HuH-7 (cell line): ENCODE data around the gene C8B.
A peak's percentile ranks its signal among the peaks of the same experiment; 100 is the strongest.

Source experiments
- DNase-seq: peaks from one replicate; pipeline ENCODE4 v3.0.0; 2011; ENCODE audit warnings: low spot score

The C8B gene

DNA sequence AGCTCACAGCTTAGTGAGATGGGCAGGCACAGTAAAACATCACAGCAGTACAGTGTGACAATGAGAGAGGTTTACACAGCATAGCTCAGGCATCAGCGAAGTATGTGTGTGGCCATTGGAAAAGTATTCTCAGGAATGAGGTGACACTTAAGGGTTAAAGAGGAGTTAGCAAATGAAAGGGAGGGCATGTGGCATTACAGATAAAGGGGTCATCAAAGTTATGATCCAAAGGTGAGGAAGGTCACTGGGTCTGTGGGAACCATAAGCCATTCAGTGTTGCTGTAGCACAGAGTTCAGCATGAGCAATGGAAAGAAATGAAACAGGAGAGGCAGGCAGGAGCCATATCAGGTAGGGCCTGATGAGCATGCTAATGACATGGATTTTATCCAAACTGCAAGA lies 4.5 kb upstream of the C8B start:
- no peak for DNase-seq

DNA sequence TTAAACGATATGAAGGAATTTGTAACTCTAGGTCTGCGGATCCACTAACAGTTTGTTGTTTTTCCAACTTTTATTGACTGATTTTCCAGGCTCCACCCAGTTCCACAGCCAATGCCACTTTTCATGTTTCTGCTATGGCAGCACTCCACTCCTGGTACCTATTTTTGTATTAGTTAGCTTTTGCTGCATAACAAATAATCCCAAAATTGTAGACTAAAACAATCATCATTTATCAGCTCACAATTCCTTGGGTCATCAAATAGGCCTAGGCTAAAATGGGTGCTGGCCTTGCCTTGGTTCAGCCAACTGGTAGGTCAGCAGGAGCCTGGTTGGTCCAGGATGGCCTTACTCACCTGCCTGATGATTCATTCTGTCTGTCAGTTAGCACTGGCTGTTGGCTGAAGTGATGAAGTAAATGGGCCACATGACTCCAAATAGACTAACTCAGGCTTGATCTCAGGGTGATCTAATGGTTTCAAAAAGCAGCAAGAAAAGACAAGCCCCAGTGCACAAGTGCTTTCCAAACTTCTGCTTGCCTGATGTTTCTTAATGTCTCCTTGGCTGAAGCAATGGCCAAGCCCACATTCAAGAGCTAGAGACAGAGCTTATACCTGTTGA lies 3.2 kb upstream of the C8B start:
- DNase-seq, result no peak

DNA sequence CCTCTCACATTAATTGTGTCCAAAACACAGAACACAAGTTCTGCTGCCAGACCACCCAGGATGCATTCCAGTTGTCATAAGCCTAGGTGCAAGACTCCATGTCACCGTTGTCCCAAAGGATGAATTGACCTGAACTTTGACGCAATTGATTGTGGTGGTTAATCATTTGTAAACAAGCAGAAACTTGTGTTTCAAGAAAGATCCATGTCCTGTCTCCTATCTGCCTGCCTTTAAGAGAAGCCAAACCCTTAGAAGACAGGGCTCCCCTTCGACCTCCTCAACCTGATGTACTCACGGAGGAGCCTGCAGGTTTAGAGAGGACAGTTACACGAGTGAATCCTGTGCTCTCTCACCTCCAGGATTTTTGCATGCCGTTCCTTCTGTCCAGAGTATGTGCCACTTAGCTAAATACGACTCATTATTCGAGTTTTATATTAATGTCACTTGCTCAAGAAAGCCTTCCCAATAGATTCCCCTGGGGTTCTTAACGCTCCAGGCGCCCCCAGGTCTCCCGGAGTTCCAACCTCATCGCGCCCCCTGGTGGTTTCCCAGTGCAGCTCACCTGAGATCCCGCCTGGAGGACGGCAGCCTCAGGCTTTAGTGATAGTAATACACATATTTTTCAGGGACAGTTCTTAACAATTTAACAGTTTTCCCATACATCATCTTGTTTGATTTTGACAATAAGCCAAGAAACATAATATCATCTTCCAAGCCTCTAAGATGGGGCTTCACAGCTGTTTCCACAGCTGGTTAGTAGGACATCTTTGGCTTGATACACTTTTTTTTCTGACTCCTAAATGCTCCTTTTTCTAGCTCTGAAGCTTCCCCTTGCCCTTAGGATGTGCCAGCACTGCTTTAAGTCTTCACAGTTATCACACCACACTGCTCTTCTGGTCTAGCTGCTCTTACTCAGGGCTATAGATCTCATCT lies 2.4 kb upstream of the C8B start:
- peak; percentile 78 for DNase-seq

DNA sequence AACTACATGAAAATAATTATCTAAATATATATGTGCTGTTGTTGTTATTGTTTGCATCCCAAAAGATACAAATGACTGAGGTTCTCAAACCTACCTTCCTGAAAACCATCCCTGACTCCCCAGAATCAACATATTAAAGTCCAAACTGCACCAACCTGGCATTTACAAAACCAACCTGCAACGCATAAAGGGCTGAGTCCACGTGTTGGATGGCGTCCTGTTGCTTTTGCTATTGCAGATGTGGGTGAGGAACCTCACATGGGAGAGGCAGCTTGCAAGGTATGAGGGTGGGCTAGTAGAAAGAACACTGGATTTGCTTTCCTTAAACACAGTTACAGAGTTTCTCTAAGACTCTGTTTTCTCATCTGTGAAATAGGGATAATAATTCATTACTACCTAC lies 1.5 kb upstream of the C8B start:
- no peak for DNase-seq

DNA sequence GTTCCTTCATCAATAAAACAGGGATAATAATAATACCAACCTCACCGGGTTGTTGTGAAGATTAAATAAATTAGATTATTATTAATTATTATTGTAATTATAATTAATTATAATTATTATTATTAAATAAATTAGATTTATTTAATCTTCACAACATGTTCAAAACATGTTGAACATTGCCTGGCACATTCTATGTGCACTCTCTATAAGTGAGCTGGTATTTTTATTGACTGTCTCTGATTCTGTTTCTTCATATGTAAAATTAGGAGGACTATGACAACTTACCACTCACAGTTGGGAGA lies 834 bp upstream of the C8B start:
- DNase-seq, result no peak

DNA sequence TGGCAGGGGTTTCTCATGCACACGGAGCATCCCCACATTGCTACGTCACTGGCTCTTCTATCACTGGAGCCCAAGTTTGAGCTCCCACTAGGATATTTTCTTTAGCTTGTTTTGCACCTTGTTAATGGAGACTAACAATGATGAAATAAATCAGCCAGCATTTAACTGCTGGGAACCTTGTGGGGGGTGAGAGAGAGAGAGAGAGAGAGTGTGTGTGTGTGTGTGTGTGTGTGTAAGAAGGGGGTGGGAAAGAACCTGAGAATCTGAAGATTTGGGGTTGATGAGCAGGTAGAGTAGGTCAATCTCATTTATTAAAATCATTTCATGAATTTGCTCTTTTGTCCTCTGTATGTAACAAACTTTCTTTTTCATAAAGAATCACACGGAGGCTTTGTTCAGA lies 624 bp downstream of the C8B start:
- DNase-seq, result no peak

DNA sequence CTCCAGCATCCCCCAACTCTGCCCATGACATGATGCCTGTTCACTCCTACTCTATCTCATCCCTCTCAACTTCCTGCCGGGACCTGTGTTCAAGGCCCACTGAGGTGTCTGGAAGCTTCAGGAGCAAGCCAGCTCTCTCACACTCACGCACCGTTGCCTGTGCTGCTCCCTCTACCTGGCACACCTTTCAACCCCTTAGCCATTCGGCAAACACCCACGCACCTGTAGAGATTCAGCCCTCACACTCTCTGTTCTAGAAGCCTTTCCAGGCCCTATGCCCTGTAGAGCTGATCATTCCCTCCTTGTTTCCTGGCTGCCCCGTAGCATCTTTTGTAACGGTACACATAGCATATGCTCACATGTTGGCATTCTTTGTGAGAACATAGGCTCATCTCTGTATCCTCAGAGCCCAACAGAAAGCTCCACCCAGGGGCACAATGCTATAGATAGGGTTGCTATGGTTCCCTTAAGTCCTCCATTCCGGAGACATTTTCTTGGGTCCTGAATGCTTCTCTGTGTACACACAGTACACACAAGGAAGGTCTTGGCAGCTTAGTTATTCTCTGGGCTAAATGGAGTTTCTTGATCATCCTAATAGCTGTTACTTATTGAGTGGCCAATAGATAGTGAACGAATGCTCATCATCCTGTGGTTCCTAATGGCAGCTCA lies 1.3 kb downstream of the C8B start:
- no peak for DNase-seq

DNA sequence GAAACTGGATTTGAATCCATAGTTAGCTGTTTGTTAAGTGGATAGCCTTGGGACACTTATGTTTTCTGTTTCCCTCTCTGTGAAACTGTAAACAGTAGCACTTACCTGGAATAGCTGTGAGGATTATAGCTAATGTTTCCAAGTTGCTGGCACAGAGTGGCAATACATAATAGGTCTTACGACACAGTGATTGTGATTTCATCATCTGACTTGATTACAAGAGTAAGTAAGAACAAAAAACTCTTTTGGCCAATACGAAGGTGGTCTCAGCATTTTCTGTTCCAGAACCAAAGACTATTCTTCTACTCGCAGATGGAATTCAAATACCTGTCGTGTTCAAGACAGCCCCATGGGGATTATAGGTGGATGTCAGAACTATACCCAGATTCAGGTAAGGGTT lies 2.1 kb downstream of the C8B start:
- DNase-seq, result no peak

DNA sequence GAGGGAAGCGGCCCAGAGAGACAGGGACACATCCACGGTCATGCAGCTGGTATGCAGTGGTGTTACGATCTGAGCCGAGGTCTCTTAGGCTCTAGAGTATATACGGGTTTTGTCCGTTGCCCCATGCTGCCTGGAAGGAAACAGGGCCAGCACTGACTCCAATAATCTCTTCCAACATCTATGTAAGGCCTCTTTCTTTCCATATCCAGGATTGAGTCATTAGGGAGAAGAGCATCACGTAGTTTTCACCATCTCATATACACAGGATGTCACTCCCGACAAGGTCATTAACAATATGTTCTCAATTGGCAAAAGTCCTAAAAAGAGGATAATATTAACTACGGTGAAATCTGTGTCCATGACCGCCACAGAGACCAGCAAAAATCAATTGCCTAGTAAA lies 4.4 kb downstream of the C8B start:
- DNase-seq, result no peak

DNA sequence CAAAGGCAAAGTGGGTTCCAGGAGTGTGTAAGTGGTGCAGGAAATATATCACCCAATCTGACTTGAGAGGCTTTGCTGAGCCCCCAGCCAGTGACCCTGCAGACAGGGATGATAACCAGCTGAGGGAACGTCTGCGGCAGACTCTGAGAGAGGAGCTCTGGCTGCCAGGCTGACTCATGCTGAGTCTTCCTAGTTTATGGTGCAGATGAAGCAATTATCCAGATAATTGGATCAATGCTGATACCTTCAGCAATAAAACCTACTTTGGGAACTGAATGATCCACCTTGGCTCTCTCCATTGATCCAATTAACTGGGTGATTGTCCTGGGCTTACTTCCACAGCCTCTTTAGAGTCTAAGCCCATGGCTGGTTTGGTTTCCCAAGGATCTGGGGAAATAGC lies 7.3 kb downstream of the C8B start:
- peak; percentile 47 for DNase-seq

DNA sequence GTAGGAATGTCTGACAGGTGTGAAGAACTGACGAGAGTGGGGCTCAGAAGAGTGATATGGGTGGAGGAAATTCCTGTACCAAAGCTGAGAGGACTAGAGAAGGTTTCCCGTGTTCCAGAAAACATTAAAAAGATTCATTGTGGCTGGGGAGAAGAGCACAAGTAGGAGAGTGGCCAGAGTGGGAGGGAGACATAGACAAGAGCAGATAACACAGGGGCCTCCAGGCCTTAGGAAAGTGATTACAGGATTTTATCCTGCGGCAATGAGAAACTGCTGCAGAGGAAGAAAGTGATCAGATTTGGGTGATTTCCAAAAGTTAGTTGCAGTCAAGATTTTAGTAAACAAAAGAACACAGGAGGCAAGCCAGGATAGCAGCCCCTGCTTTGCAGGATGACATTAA lies 7.9 kb downstream of the C8B start:
- no peak for DNase-seq

DNA sequence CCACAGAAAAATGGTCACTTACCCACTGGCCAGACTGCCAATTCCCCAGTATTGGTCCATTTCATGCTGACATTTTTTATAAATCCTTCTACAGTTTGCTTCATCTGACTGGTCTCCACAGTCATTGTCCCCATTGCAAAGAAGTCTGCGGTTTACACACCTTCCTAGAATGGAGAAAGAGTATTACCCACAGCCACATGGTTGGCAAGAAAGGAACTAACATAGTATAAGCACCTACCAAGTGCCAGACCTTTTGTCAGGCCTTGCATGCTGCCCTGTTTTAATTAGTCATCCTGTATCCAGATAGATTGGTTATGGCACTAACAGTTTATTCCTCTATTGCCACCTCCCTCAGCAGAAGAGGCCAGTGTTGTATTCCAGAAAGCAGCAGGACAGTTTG lies 11.2 kb downstream of the C8B start:
- DNase-seq, result no peak

DNA sequence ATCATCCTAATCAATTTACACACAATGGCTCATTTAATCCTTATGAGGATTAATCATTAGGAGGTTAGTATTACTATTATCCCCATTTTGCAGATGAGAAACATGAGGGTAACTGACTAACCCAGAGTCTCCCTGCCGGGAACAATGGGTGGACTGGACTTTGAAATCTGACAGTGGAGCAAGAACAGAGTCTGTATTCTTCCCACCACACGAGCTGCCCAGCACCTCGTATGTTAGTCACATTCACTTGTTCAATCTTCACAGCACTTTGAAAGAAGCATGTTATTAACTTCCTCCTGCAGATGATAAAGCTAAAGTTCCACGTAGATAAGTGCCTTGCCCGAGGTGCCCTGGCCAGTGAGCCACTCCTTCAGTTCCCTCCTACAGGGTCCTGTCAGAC lies 12.4 kb downstream of the C8B start:
- DNase-seq, result no peak

DNA sequence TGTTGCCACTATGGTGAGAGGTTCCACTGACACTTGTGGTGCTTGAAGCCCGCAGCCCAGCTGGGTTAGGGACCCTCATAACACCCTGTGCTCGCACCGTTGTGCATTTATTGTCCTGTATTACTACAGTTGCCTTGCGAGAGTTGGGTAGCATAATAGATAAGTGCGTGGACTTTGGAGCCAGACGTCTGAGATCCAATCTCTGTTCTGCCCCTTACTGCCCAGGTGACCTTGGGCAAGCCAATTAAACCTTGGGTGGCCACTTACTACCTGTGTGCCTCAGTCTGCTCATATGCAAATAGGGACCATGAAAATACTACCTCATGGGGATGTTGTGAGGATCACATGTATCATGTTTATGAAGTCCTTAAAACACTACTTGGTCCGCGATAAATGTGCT lies 13.3 kb downstream of the C8B start:
- peak; percentile 35 for DNase-seq

DNA sequence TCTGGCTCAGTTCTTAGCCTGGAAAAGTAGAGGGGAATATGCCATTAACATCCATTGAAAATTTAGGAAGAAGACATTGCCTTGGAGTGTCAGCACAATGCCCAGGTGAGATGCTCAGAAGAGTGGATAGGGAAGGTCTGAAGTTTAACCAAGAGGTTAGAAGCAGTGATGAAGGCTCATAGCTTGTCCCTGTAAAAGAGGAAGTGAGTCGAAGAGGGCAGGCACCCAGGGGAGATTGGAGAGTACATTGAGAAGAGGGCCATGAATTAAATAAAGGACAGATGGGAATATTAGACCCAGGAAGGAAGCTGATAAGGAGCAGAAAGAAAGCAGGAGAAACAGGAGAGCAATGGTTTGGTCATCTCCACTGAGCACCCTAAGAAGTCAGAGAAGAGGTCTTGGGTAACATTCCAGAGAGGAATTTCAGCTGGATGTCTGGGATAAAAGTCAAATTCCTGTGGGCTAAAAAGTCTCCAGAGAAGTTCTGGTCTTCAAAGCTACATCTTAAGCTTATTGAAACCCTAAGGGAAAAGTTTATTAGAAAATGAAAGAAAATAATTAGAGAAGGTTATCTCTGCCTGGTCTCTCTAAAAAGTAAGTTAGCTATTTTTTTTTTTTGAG lies 17.3 kb downstream of the C8B start:
- no peak for DNase-seq

DNA sequence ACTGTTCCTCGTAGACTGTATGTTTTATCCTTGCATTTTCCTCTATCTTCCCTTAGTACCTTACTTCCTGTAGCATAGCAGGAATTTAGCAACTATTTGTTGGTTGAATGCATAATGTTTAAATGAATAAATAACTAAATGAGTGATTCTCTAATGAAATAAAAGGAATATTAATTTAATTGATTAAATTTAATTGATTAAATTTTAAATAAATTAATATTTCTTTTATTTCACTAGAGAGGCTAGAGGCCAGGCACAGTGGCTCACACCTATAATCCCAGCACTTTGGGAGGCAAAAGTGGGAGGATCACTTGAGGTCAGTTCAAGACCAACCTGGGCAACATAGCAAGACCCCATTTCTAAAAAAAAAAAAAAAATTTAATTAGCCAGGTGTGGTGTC lies 25.8 kb downstream of the C8B start:
- no peak for DNase-seq

DNA sequence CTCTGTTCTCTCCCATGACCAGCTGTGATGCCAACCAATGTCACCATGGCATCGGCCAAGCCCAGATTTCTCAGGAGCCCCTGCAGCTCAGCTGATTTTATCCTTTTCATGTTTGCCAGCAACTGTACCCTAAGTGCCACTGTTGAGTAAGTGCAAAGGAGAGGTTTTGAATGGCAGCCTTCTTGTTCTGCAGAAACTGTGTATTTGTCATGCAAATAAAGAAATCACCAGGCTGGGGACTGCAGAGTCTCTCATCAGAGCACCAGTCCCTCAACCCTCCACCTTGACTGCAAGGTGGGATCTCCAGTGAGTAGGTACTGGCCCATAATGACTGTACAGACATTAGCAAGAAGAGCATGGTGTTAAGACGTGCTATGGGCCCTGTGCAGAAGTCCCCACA lies 26.6 kb downstream of the C8B start:
- DNase-seq, result no peak

DNA sequence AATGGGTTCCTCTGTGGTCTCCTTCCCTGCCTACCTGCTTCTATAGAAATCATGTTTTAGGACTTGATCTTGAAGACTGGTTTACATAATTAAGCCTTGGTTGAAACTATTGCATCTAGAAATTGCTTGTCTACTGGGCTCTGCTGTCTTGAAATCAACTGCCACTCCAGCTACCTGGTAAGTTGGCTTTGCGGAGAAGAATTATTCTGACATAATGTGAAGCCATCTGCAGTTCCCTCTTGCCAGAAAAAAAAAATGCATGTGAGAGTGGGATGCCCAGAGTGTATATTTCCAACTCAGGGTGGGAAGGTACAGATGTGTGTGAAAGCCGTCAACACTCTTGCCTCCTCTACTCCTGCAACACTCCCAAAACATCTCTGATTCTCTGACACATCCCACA lies 27.2 kb downstream of the C8B start:
- DNase-seq, result no peak

DNA sequence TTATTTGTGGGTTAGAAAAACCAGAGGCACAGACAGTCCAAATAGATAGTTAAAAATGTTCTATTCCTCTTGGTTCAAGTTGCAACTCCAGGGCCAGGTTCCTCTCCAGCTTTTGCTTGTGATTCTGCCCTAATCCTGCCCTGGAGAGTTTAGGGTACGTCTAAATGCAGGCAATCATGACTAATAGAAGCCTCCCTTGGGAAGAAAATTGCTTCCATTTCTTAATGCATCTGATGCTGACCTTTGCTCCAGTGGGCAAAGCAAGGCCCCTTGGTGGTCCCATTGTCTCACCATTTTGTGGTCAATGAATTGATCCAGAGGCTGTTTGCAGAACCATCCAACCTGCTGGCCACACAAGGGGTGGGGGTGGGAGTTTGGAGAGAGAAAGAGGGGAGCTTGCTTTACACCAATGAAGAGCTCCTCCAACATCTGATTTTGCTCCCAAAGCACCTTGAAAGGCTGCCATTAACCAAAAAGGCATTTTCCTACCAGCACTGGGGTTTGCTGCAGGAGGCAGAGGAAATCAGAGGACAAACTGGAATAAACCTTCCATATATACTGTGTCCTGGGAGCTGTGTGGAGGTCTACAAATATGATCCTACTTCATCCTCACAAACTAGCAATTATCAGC lies 31.3 kb downstream of the C8B start:
- DNase-seq, result no peak

DNA sequence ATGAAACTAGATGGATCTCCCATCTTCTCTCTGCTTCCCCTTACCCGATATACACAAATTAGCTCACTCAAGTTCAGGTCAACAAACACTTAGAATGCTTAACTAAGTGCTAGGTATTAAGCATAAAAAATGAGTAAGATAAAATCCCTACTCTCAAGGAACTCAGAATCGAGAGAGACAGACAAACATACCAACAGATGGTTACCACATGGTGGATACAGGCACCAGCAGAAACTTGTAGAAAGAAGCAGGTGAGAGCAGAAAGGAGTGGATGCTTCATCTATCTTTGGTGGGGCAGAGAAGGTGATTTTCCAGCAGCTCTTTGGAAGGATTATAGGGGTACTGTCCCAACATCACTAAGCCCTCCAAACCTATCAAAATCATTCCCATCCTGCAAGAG lies 32.2 kb downstream of the C8B start:
- no peak for DNase-seq

DNA sequence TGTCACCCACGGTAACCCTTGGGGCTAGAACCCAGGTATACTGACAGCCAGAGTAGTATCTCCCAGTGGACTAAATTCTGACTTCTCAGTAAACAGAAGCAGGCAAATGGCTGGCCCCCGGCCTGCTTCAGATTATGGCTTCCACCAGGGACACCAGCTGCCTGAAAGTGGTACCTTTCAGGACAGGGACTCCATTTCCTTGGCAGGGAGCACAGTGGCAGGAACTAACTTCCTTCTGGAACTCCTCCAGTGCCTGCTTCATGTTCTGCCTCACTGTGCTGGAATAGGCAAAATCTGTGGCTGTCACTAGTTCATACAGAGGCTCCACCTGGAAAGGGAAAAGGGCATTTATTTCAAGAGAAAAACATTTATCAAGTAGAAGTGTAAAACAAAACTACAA lies 32.7 kb downstream of the C8B start:
- DNase-seq, result no peak

DNA sequence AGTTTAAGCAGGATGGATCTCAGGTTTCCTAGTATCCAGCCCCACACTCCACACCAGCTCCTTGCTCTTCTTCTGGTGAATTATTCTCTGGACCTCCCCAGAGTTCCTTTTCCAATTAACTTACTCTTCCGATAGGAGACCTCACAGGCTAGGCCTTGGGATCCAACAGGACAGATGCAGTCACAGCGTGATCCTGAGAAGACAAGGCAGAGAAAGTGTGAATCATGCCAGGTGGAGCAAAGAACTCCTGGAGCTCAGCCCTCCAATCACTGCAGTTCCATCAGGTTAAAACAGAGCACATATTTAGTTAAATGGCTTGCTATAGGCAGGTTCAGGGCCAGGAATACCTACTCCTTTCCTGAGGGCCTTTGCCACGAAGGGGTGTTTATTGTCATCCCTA lies 34.1 kb downstream of the C8B start:
- DNase-seq, result no peak

DNA sequence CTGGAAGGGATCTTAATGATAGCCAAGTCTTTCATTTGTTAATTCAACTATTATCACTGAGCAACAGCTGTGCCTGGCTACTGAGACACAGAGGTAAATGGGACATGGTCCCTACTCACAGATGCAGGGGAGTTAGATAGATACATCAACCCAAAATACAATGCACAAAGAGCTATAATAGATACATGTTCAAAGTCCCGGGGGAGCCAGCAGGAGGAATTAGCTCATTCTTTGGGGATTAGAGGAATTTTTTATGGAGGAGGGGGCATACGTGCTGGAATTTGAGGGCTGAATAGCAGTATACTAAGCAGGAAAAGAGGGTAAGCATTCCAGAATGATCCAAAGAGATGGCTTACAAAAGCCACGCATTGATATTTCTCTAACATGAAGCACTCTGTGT lies 34.6 kb downstream of the C8B start:
- no peak for DNase-seq
